ENCODE measurements around the gene RMRP.

Gene RMRP

GRCh38 chr9:35609001-35609819, 48.6 kb downstream of the RMRP start:
- no peak for DNase-seq

GRCh38 chr9:35608221-35608620, 49.6 kb downstream of the RMRP start:
- DNase-seq: no peak

Data from activated naive CD4-positive, alpha-beta T cell treated with anti-CD3 and anti-CD28 coated beads, Interleukin-2, amount 50 U/mL, for 16 hours (primary cell).